K562 (cell line): ENCODE measurements around the gene NUDT14.
A peak's percentile ranks its signal among the peaks of the same experiment; 100 is the strongest.

Experiments
- CTCF ChIP-seq, 3 experiments: IDR thresholded peaks in 2 of 3; conservative IDR thresholded peaks in 1 of 3; 2 replicates each; pipeline ENCODE4 v1.5.1; 2011 to 2012; ENCODE audit warnings: low read length in 3 of 3, mild to moderate bottlenecking in 3 of 3, control low read depth in 2 of 3, improper control_type of control experiment in 1 of 3, inconsistent platforms in 1 of 3, low read depth in 1 of 3, mixed read lengths in 1 of 3, moderate library complexity in 1 of 3; ENCODE audit not compliant: insufficient read depth in 2 of 3
- EP300 ChIP-seq: IDR thresholded peaks from 2 replicates; pipeline ENCODE4 v1.6.1; 2012; ENCODE audit warnings: low read length, improper control_type of control experiment
- FOS ChIP-seq: IDR thresholded peaks from 3 replicates; pipeline ENCODE4 v1.6.1; 2011; ENCODE audit not compliant: insufficient read length; ENCODE audit errors: extremely low read depth
- POLR2A ChIP-seq: fragments of 450-650 bp; conservative IDR thresholded peaks from 2 replicates; pipeline ENCODE4 v1.6.1; 2016
- RBBP5 ChIP-seq: fragments of 200-600 bp; sonication (generic); IDR thresholded peaks from 2 replicates; pipeline ENCODE4 v1.6.1; 2012; ENCODE audit warnings: borderline replicate concordance, mild to moderate bottlenecking, low read length, control low read depth, inconsistent platforms; ENCODE audit not compliant: insufficient read depth, poor library complexity, severe bottlenecking
- THRB ChIP-seq: fragments of 450-650 bp; formaldehyde crosslinking; conservative IDR thresholded peaks from 2 replicates; pipeline ENCODE4 v1.4.0; 2022; ENCODE audit warnings: mild to moderate bottlenecking, missing genetic modification characterization

GRCh38 chr14:105203057-105203531 is 22.0 kb upstream of the NUDT14 start:
- TF ChIP-seq POLR2A (no peak), CTCF (IDR thresholded peaks at IDR 0.05 in 2 of 3, conservative IDR thresholded peaks at IDR 0.05 in 1 of 3; ENCODE audit: insufficient read depth in 2 of 3, low read depth in 1 of 3, low read length in 3 of 3) (peak; percentile 64 to 80 (median 79)), FOS (no peak), THRB (CRISPR knock-in tag) (no peak), EP300 (no peak), RBBP5 (no peak)
